ENCODE results near the gene SAP30BP. TPM values are rescaled to one million over a fixed set of nuclear protein-coding genes. Genes with fewer than 3 reads are reported as not detected.

Gene SAP30BP
- total and polyA plus RNA-seq, 2 donors (not counting 1 experiment from before 2014, with no cell fraction given) = 143 to 148 TPM

DNA sequence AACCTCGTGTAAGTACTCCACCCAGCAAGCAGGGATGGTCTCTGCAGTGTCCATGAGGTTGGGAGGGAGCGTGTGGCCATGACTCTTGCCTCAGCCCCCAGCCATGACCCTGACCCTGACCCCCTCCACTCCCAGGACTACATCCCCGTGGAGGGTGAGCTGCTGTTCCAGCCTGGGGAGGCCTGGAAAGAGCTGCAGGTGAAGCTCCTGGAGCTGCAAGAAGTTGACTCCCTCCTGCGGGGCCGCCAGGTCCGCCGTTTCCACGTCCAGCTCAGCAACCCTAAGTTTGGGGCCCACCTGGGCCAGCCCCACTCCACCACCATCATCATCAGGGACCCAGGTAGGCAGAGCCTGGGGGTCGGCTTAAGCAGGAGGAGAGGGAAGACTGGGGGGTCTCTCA is 81.6 kb downstream of the SAP30BP start:
- ATAC-seq (ENCODE audit: low read depth) (no peak), DNase-seq (no peak)
- peaks cover 15% of the 10 kb centered on the region for H3K4me1 Mint-ChIP-seq
- Histone ChIP-seq H3K27me3 (replicated peaks in 1 of 4; ENCODE audit: control extremely low read depth in 1 of 4, control insufficient read depth in 3 of 4, insufficient read depth in 4 of 4, low read length in 3 of 4) (no peaks in the 10 kb centered on the region), H3K36me3 (replicated peaks in 1 of 2; ENCODE audit: control extremely low read depth in 1 of 2, control insufficient read depth in 1 of 2, extremely low read depth in 1 of 2, insufficient read depth in 2 of 2, low read length in 1 of 2) (no peaks in the 10 kb centered on the region), H3K27ac (ENCODE audit: low read length in 2 of 2) (no peak overlapping the region), H3K79me2 (ENCODE audit: control insufficient read depth, insufficient read depth, low read length) (no peaks in the 10 kb centered on the region), H2AFZ (ENCODE audit: insufficient read depth, low read depth, low read length, poor library complexity, severe bottlenecking) (no peak overlapping the region), H3K4me3 (ENCODE audit: control extremely low read depth in 1 of 5, extremely low read depth in 1 of 5, insufficient read depth in 1 of 5, low read depth in 2 of 5, low read length in 4 of 5) (no peak overlapping the region), H3K4me2 (replicated peaks; ENCODE audit: low read depth, low read length, poor library complexity, severe bottlenecking) (no peak overlapping the region), H4K20me1 (ENCODE audit: control insufficient read depth, insufficient read depth, low read length, poor library complexity, severe bottlenecking) (no peaks in the 10 kb centered on the region), H3K4me1 (ENCODE audit: control insufficient read depth in 2 of 2, insufficient read depth in 2 of 2, low read length in 2 of 2) (peaks cover 4 to 26% of the 10 kb centered on the region in 2 donors), H3K9ac (ENCODE audit: low read length) (no peak overlapping the region), H3K9me3 (ENCODE audit: control extremely low read depth in 1 of 3, control insufficient read depth in 2 of 3, insufficient read depth in 1 of 3, low read length in 2 of 3) (no peaks in the 10 kb centered on the region)
- intact Hi-C loops (cut with micrococcal nuclease) = loop anchor here (1.0 kb wide), 4 partner anchors 73 to 159 kb away; partner anchors contain the start of gene SMIM5
- ChIA-PET CTCF (interaction anchor here (0.5 to 8.2 kb wide), 43 partner anchors 10 to 863 kb away, joined by 3 to 389 read pairs (median 5); partner anchors contain the start of genes FBF1, GALK1, ITGB4 and MIF4GD), POLR2A (interaction anchor here (1.1 kb wide), 1 partner anchor 252 kb away, joined by 7 read pairs; the partner anchor contains the start of gene CDK3)
- no peak overlapping the region for H3K4me3 Mint-ChIP-seq
- peaks cover 4% of the 10 kb centered on the region for H3K27me3 Mint-ChIP-seq
- no peaks in the 10 kb centered on the region for H3K9me3 Mint-ChIP-seq (ENCODE audit: insufficient read depth)
- WGBS (ENCODE audit: insufficient coverage) = 100% methylated on average over 5 of the region's 9 CpGs
- TF ChIP-seq, protein P1, sequence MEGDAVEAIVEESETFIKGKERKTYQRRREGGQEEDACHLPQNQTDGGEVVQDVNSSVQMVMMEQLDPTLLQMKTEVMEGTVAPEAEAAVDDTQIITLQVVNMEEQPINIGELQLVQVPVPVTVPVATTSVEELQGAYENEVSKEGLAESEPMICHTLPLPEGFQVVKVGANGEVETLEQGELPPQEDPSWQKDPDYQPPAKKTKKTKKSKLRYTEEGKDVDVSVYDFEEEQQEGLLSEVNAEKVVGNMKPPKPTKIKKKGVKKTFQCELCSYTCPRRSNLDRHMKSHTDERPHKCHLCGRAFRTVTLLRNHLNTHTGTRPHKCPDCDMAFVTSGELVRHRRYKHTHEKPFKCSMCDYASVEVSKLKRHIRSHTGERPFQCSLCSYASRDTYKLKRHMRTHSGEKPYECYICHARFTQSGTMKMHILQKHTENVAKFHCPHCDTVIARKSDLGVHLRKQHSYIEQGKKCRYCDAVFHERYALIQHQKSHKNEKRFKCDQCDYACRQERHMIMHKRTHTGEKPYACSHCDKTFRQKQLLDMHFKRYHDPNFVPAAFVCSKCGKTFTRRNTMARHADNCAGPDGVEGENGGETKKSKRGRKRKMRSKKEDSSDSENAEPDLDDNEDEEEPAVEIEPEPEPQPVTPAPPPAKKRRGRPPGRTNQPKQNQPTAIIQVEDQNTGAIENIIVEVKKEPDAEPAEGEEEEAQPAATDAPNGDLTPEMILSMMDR (IDR thresholded peaks at IDR 0.05) = no peak
- no peak for TF ChIP-seq EZH2 (IDR thresholded peaks at IDR 0.05; ENCODE audit: borderline replicate concordance, insufficient read depth, low read depth, low read length, poor library complexity, severe bottlenecking)
- no peak overlapping the region for H3K27ac Mint-ChIP-seq
